ENCODE measurements around the gene NEK7. TPM values are rescaled to one million over a fixed set of nuclear protein-coding genes. Genes with fewer than 3 reads are reported as not detected.

Gene NEK7
- total and polyA plus RNA-seq, 7 donors, result 15.2 to 312 (median 171) TPM

- Histone ChIP-seq H3K27ac (no peak overlapping the region), H3K27me3 (no peaks in the 10 kb centered on the region), H3K36me3 (peaks cover 0 to 12% (median 2%) of the 10 kb centered on the region in 4 donors), H3K9me3 (no peaks in the 10 kb centered on the region), H3K4me3 (no peak overlapping the region), H3K4me1 (peaks cover 0 to 15% (median 0%) of the 10 kb centered on the region in 4 donors)
- TF ChIP-seq POLR2A (IDR thresholded peaks at IDR 0.05) (no peak), EP300 (IDR thresholded peaks at IDR 0.05) (no peak), POLR2AphosphoS5 (IDR thresholded peaks at IDR 0.05) (no peak)
- intact Hi-C loops (cut with DNase I), result no loop called here
- DNase-seq, result no peak
Observed at GRCh38 chr1:198264282-198264681, 107.5 kb downstream of the NEK7 start.

GRCh38 chr1:198265073-198265661, 108.4 kb downstream of the NEK7 start:
- no peak overlapping the region for H3K27ac ChIP-seq

DNA sequence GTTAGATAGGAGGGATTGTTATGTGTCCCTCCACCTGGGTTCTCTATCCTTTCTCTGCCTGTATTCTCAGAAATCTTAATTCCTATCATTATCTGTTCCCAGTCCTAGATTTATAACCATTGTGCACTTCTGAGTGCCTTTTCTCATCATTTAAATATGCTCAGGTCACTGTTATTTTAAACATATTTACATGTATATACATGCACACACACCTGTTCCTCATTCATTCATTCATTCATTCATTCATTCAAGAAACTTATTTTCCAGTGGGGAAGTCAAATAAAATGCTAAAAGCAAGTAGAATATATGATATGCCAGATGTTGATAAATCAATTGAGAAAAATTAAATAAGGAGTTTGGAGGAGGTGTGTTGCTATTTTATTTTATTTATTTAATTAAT, 110.3 kb downstream of the NEK7 start:
- intact Hi-C loops (cut with DNase I), result no loop called here
- no peak overlapping the region for H3K27ac ChIP-seq
- peaks cover 0 to 12% (median 0%) of the 10 kb centered on the region in 4 donors for H3K4me1 ChIP-seq
- H3K36me3 ChIP-seq, result peaks cover 0 to 12% (median 2%) of the 10 kb centered on the region in 4 donors
- no peak overlapping the region for H3K4me3 ChIP-seq
- no peak for DNase-seq
- no peaks in the 10 kb centered on the region for H3K27me3 ChIP-seq
- H3K9me3 ChIP-seq, result no peaks in the 10 kb centered on the region
- TF ChIP-seq EP300 (IDR thresholded peaks at IDR 0.05), result no peak
- no peak for TF ChIP-seq POLR2AphosphoS5 (IDR thresholded peaks at IDR 0.05)

More at GRCh38 chr1:198265073-198265661, 108.4 kb downstream of the NEK7 start:
- Histone ChIP-seq H3K27me3 (no peaks in the 10 kb centered on the region), H3K4me1 (peaks cover 0 to 12% (median 0%) of the 10 kb centered on the region in 4 donors), H3K36me3 (peaks cover 0 to 12% (median 2%) of the 10 kb centered on the region in 4 donors), H3K4me3 (no peak overlapping the region), H3K9me3 (no peaks in the 10 kb centered on the region)
- TF ChIP-seq CTCF (IDR thresholded peaks at IDR 0.05) (no peak), EP300 (IDR thresholded peaks at IDR 0.05) (no peak), POLR2A (IDR thresholded peaks at IDR 0.05) (no peak), POLR2AphosphoS5 (IDR thresholded peaks at IDR 0.05) (no peak)
- WGBS, 2 donors, result 86 to 88% methylated on average over 3 of the region's 3 CpGs
- intact Hi-C loops (cut with DNase I), result no loop called here
- DNase-seq, result no peak

GRCh38 chr1:198267921-198268320, 111.1 kb downstream of the NEK7 start:
- no peak overlapping the region for H3K27ac ChIP-seq
- TF ChIP-seq EP300 (IDR thresholded peaks at IDR 0.05) (no peak), CTCF (IDR thresholded peaks at IDR 0.05) (no peak), POLR2AphosphoS5 (IDR thresholded peaks at IDR 0.05) (no peak), POLR2A (IDR thresholded peaks at IDR 0.05) (no peak)
- H3K27me3 ChIP-seq, result no peaks in the 10 kb centered on the region
- H3K4me1 ChIP-seq, result peaks cover 0 to 12% (median 0%) of the 10 kb centered on the region in 4 donors
- peaks cover 0 to 12% (median 2%) of the 10 kb centered on the region in 4 donors for H3K36me3 ChIP-seq
- 96 to 97% methylated on average over 4 of the region's 4 CpGs for WGBS, 2 donors
- no peak overlapping the region for H3K4me3 ChIP-seq
- no peak for DNase-seq
- intact Hi-C loops (cut with DNase I), result no loop called here
- no peaks in the 10 kb centered on the region for H3K9me3 ChIP-seq

GRCh38 chr1:198268784-198269645, 112.2 kb downstream of the NEK7 start:
- H3K27ac ChIP-seq, result no peak overlapping the region
- H3K4me3 ChIP-seq, result no peak overlapping the region
- intact Hi-C loops (cut with DNase I), result no loop called here
- TF ChIP-seq EP300 (IDR thresholded peaks at IDR 0.05) (no peak), POLR2AphosphoS5 (IDR thresholded peaks at IDR 0.05) (no peak), POLR2A (IDR thresholded peaks at IDR 0.05) (no peak), CTCF (IDR thresholded peaks at IDR 0.05) (no peak)
- no peak for DNase-seq
- peaks cover 0 to 12% (median 2%) of the 10 kb centered on the region in 4 donors for H3K36me3 ChIP-seq
- no peaks in the 10 kb centered on the region for H3K27me3 ChIP-seq
- no peaks in the 10 kb centered on the region for H3K9me3 ChIP-seq
- peaks cover 0 to 17% (median 0%) of the 10 kb centered on the region in 4 donors for H3K4me1 ChIP-seq
- WGBS, 2 donors, result 10 to 41% methylated on average over 3 of the region's 3 CpGs

All from sigmoid colon (tissue), 7 donors.